ENCODE results near the gene DOHH.

DOHH gene

DNA sequence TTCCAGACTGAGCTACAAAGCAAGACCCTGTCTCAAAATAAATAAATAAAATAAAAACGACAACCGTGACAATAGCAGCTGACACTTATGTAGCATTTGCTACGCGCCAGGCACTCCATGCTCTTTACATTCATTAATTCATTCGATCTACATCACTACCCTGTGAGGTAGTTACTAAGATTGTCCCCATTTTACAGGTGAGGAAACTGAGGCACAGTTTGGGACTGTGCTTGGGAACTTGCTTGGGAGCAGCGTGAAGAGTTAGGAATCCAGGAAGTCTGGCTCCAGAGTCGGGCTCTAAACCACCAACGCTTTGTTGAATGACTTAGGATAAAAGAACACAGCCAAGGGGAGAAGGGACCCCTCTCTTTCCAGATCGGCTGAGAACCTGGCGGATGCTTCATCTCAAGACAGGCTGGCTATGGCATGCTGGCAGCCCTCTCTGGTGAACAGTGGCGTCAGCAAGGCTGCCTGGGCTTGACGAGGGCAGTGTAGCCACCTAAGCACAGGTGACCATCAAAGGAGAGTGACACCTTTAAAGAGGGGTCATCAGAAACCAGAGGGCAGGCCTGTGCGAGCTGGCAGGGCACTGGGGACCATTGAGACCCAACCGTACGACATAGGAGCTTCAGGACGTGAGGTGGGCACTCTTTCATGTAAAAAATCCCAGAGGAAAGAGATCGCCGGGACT lies 591 bp downstream of the DOHH start:
- DNase-seq = no peak

DNA sequence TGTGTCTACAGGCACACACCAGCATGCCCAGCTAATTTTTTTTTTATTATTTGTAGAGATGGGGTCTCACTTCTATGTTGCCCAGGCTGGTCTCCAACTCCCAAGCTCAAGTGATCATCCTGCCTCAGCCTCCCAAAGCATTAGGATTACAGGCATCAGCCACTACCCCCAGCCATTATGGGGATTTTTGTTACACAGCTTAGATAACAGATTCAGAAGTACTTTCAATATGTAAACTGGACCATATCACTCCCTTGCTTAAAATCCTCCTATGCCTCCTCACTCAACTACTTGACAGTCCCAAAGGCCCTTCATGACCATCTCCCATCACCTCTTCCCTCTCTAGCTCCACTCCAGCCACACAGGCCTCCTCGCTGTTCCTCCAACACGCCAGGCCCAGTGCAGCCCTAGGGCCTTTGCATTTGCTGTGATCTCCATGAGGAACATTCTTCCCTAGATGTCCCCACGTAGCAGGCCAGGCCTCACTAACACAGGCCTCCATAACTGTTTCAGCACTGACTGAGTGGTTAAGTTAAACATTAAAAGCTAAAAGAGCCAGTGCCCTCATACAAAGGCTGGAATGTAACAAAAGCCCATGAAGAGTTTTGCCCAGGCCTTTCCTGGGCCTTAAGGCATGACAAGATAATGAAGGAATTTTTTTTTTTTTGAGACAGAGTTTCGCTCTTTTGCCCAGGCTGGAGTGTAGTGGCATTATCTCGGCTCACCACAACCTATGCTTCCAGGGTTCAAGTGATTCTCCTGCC lies 2.5 kb downstream of the DOHH start:
- DNase-seq = no peak

DNA sequence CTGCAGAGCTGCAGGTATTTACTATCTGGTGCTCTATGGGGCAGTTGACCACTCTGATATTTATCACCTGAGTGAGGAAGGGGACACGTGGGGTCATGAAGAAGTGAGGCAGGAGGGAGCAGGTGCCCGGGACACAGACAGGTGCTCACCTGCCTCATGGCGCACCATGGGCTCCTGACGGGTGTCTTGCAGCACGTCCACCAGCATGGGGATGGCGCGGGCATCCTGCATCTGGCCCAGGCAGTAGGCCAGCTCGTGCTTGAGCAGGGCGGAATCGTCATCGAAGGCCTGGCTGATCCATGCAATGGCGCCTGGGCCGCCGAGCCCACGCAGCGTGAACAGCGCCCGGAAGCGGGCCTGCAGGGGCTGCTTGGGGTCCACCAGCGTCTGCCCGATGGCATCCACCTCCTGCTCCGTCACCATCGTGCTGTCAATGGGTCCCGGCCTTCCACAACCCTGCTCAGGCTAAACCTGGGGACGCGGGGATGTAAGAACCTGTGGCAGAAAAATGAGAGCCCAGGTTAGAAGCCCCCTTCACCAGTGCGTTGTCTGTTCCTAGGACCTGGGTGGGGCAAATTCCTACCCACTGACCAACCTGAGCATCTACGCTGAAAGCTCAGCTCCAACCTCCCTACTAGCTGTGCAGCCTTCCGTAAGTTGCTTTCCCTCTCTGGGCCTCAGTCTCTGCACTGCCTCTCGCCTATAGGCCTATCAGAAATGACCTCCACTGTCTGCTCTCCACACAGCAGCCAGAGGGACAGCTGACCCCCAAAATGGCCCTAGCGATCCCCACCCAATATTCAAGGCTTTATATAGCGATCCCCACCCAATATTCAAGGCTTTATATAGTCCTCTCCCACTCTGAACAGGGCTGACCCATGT lies 3.8 kb downstream of the DOHH start:
- DNase-seq = no peak

DNA sequence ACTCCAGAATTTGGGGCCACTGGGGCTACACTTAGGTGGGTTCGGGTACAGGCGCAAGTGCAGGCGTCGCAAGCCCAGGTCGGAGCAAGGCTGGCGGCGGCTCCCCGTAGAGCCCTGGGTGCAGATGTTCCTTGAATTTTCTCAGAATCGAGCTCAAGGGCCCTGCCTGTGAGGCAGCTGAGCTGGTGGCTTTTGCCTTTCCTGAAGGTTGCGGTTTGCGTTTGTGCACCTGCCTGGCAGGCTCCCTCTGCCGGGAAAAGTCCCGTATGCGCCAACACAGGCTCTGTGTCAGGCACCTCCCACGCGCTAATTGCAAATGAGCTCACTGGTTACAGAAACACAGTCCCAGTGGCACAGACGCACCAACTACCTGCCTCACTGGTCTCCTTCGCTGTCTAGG lies 5.9 kb downstream of the DOHH start:
- DNase-seq = no peak

DNA sequence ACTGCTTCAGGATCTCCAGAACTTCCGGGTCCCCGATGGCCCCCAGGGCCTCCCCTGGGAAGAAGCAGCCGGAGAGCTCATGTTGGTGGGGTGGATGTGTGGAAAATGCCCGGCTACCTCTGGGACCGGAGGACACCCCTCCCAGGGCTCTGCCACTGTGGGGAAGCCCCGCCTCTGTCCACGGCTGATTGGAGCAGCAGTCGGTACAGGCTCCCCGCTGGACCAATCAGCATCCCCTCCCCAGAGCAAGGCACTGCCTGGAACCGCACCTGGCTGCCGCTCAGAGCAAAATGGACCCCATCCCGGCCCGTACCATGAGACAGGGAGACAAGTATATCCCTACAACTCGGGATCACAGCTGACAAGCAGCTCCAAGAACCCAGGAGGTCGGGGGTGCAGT lies 6.4 kb downstream of the DOHH start:
- DNase-seq = no peak

DNA sequence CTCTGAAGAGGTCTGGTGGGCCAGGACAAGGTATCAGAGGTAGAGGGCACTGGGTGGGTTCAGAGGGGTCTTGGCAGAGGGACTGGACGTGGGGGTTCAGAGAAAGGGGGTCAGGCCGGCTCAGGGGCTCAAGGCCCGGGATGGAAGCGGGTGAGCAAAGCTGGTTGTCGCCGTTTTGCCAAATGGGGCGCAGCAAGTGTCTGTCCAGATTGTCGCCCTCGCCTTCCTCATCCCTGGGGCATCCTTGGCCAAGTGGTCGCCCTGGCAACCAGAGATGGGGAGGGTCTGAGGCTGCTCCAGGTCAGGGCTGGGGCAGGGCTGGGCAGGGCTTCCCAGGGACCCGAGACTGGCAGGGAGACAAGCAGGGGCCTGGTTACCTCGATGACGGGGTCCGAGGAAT lies 6.8 kb downstream of the DOHH start:
- DNase-seq = no peak

DNA sequence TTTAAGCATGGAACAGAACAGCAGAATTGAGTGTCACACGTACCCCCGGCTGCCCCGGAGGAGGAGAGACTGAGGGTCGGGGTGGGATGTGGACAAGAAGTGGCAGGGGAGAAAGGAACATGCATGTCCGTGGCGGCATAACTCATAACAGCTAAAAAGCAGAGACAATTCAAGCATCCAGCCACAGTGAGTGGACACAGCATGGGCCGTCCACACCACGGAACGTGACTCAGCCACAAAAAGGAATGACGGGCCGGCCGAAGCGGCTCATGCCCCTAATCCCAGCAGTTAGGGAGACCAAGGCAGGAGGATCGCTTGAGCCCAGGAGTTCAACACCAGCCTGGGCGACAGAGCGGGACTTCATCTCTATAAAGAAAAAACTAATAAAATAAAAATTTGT lies 7.6 kb downstream of the DOHH start:
- no peak for DNase-seq

DNA sequence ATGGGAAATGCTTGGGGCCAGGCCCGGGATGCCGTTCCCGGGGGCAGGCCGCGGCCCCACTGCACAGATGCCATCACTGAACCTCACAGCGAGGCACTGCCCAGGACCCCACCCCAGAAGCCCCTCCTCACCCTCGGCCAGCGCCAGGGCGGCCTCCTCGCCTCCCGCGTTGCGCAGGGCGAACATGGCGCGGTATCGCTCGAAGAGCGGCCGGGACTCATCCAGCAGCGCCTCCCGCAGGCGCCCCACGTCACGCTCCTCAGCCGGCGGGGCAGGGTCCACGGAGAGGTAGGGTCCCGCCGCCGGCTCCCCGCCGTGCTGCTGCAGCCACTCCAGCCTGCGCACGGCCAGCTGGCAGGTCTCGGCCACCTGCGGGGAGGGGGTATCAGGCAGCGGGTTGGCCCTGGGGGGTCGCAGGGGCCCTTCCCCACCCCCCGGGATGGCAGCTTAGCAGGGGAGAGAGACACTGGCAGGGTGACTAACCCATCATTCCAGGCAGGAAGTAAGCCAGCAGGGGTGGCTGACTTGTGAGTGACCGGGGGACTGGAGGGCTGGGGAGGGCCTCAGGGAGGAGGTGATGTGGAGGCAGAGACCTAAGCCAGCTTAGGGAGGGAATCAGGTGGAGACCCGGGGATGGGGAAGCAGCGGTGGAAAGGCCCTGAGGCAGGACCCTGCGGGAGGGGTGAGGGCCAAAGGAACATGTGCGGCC lies 8.2 kb downstream of the DOHH start:
- no peak for DNase-seq

DNA sequence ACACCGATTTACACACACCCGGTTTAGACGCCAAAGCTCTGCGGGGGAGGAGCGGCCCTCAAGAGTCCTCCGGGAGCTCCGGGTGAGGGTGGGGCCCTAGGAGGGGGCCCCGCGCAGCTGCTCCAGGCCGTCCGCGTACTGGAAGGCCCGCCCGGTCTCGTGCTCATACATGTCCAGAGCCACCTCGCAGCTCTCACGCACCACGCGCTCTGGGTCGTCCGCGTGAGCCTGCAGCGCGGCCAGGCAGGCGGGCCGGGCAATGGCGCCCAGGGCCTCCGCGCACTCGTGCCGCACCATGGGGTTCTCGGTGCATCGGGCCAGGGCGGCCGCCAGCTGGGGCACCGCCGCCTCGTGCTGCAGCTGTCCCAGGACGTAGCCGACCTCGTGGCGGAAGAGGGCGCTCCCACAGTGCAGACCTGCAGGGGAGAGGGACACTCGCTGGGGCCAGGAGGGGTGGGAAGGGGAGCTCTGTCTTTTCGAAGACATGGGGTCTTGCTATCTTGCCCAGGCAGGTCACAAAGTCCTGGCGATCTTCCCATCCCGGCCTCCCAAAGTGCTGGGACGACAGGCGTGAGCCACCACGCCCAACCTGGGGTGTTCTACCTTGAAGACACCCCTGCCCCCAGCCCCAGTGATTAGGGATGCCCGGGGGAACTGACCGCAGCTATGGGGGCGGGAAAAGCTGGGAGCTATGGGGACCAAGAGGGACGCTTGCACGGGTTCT lies 8.9 kb downstream of the DOHH start:
- DNase-seq = no peak

DNA sequence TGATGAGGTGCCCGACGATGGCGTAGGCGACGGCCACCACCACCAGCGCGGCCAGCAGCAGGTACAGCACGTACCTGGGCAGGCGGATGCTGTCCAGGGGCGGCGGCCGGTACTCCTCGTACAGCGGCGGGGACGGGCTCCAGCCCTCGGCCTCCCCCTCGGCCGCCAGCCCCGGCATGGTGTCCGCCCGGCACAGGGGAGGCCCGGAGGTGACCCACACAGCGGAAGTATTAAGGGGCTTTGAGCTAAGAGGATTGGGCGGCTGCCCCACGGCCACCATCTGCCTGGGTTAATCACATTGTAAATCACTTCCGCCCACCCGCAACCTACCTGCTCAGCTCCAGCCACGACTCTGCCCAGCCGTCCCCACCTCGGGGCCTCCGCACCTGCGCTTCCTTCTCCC lies 17.2 kb downstream of the DOHH start, which contains the start of gene SMIM44:
Gene SMIM44 (minus strand): TSS at position 216 of the 403 bp plus-strand sequence. CDS start 38 bp downstream, at position 178.
- DNase-seq = no peak

DNA sequence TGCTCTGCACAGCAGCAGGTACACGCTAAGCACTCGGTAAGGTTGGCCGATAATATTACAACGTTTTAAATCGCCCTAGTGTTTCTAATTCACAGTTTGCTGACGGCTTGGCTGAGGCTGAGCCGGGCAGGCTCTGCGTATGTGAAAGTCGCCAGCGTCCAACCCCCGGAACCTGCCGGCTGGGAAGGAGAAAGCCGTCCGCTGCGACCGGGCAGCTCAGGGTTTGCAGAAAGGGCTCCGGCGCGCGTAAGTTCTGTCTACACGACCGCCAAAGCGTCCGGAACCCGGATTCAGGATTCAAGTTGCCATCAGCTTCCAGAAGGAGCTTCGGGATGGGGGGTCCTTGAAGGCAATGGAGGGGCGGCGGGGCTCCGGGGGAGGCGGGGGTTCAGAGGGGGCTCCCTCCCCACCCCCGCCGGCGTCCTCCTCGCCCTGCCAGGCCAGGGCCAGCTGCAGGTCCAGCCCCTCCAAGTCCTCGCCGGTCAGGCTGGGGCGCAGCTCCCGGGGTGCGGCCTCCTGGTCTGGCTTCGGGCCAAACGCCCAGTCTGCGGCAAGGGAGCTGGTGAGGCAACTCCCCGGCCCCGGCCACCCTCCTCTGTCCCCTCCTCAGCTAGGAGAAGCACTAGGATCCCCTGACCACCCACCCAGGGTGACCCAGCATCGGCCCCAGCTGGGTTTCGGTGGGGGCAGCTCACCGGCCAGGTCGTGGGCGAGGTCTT lies 17.8 kb downstream of the DOHH start:
- DNase-seq = no peak

DNA sequence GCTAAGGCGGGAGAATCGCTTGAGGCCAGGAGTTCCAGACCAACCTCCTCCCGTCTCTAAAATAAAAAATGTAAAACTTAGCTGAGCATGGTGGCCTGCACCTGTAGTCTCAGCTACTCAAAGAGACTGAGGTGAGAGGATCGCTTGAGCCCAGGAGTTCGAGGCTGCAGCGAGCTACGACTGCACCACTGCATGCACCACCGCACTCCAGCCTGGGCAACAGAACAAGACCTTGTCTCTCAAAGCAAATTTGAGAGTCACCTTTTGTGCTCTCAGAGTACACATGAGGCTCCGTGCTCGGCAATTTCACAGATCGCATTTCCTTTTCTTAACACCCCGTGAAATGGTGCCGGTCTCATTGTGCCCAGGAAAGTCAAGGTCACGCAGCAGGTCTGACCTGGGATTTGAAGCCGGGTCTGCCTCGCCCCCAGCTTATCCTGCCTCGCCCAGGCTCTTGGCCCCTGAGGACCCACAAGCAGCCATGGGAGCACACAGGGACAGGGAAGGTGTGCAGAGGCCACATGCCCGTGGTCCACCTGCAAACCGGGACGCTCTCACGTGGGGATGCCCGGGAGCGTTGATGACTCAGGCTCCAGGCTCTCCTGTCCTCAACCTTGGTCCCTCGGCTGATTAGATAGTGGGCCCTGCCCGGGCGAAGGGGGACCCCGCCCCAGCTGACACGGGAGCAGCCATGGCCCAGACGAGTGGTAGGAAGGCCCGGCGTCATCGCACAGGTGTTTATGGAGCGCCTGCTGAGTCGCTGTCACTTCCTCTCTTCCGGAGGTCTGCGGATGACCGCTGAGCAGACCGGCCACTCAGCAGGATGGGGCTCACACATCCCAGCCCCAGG lies 19.0 kb downstream of the DOHH start:
- no peak for DNase-seq

DNA sequence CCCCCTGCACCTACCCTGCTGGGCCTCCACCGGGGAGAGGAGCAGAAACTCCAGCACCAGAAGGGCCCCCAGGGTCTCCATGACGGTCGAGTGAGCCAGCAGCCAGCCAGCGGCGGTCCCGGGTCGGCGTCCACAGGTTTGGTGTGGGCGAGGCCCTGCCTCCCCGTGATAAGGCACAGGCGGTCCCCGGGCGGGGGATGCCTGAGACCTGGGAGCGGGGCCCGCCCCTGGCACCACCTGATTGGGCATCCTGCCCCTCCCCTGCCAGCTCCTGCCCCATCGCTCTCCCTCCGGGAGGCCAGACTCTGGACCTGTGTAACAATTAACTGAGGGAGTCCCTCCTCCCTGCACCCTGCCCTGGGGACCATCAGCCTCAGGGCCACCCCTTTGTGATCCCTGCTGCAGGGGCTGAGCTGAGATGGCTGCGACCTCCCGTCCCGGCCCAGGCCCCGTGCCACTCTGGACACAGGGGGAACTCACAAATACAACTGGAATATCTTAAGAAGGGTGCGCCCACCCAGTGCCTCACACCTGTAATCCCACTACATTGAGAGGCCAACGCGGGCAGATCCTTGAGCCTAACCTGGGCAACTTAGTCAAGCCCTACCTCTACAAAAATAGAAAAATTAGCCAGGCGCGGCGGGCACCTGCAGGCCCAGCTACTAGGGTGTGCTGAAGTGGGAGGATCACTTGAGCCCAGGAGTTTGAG lies 19.9 kb downstream of the DOHH start, which contains the start of gene SMIM24:
Gene SMIM24 (minus strand): TSS at position 143 of the 709 bp plus-strand sequence. CDS start 62 bp downstream, at position 81.
- DNase-seq = no peak

DNA sequence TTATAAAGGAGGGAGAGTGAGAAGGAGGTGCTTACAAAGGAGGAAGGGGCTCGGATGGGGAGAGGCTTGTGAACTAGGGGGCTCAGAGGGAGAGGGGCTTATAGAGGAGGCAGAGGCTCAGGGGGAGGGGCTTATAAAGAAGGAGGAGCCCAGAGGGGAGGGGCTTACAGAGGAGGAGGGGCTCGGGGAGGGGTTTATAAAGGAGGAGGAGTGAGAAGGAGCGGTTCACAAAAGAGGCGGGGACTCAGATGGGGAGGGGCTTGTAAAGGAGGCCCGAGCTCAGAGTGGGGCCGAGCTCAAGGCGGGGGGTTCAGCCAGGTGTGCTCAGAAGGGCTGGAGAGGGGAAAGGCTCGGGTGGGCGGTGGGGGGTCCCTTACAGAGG lies 20.6 kb downstream of the DOHH start:
- no peak for DNase-seq

DNA sequence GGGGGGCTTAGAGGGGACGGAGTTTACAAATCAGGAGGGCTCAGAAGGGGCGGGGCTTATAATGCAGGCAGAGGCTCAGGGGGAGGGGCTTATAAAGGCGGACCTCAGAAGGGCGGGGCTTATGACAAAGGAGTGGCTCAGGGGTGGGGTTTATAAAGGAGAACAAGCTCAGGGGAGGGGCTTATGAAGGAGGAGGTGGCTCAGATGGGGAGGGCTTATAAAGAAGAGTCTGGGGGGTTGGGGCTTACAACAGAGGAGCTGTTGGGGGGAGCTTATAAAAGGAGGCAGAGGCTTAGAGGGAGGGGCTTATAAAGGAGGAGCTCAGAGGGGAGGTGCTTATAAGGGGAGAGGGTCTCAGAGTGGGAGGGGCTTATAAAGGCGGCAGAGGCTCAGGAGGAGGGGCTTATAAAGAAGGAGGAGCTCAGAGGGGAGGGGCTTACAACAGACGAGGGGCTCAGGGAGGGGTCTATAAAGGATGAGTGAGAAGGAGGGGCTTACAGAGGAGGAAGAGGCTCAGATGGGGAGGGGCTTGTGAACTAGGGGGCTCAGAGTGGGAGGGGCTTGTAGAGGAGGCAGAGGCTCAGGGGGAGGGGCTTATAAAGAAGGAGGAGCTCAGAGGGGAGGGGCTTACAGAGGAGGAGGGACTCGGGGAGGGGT lies 21.2 kb downstream of the DOHH start:
- no peak for DNase-seq

DNA sequence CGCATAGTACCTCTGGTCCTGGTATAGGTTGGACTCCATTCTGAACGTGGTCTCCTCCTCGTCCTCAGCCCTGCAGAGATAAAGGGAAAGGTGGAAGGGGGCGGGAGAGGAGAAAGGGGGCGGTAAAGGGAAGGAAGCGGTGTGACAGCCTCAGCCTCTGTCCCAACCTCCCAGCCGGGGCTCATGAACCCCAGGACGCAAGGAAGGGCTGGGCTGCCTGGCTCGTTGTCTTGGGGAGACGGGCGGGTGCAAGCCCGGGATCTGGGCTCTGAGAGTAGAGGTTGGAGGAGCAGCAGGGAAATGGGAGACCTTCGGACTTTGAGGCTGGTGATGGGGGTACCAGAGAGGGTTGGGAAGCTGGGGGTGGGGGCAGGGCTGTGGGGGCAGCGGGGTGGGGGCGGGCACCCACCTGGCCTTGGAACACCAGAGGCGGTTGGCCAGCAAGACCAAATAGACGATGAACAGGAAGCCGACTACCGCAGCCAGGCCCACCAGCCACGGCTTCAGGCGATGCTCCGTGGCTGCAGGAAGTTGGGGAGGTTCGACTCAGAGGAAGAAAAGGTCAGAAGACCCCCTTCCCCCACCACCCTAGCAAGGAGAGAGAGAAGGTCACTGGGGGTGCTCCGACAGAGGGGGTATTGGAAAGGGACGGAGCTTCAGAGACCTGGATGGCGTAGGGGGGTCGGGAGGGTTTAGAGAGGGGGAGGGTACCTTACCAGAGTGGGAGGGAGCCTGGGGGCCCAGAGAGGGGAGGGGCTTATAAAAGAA lies 21.9 kb downstream of the DOHH start:
- DNase-seq = no peak

DNA sequence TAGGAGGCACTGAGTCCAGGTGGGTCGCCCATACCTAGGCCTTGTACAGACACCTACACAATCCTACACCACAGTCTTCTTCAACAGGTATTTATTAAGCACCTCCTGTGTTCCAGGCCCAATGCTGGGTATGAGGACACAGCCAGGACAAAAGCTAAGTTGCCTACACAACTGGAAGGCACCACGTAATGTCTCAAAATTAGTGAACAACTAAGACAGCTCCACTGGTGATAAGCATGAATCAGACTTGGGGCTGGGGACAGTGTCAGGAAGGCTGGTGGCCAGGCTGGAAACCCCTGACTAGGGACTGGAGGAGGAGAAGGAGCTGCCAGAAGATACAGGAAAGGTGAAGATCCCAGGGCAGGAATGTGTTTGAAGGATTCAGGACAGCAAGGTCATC lies 22.5 kb downstream of the DOHH start:
- no peak for DNase-seq

DNA sequence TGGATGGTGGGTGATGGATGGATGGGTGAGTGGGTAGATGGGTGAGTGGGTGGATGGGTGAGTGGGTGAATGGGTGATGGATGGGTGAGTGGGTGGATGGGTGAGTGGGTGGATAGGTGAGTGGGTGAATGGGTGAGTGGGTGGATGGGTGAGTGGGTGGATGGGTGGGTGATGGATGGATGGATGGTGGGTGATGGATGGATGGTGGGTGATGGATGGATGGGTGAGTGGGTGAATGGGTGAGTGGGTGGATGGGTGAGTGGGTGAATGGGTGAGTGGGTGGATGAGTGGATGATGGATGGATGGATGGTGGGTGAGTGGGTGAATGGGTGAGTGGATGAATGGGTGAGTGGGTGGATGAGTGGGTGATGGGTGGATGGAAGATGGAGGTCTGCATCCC lies 23.0 kb downstream of the DOHH start:
- DNase-seq = no peak

All from NCI-H1436 treated with DMSO at 0.1 percent for 48 hours (cell line).